GM12891 (cell line): ENCODE data around the gene FOXL1.

Experiments
- POLR2A ChIP-seq: IDR thresholded peaks from 2 replicates; pipeline ENCODE4 v1.6.1; 2011; ENCODE audit warnings: low read depth, low read length, control low read depth
- POLR2AphosphoS5 ChIP-seq: IDR thresholded peaks from 2 replicates; pipeline ENCODE4 v1.6.1; 2011; ENCODE audit warnings: low read depth, low read length, control low read depth
- TAF1 ChIP-seq: IDR thresholded peaks from 2 replicates; pipeline ENCODE4 v1.6.1; 2011; ENCODE audit warnings: low read depth, low read length, control low read depth

- no peak for TF ChIP-seq TAF1
- TF ChIP-seq POLR2A = no peak
- no peak for TF ChIP-seq POLR2AphosphoS5
Measured at GRCh38 chr16:86631444-86631843, 53.1 kb downstream of the FOXL1 start.
